ENCODE data around the gene KLF11.

DNA sequence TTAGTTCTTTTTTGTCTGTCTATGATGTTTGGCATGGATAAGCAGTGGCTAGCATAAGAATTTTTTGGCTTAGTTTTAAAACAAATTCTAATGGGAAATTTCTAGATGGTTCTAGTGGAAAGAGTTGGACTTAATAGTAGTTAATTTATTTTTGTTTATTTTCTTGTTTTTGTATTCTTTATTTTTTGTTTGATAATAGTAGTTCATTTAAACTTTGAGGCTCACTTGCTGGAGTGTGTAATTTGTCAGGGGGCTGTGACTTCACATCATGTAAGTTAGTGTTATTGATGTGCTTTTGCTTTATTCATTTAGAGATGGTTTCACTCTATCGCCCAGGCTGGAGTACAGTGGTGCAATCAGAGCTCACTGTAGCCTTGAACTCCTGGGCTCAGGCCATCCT, 43.7 kb upstream of the KLF11 start:
- TF ChIP-seq GTF2F1 (IDR thresholded peaks at IDR 0.05; ENCODE audit: borderline replicate concordance, low read depth, low read length) (no peak), CTCF (IDR thresholded peaks at IDR 0.05; ENCODE audit: control extremely low read depth in 1 of 3, insufficient read depth in 1 of 3, low read depth in 1 of 3, low read length in 3 of 3) (no peak), POLR2A (IDR thresholded peaks at IDR 0.05; ENCODE audit: control extremely low read depth in 1 of 2, low read depth in 2 of 2, low read length in 2 of 2) (no peak), POLR2AphosphoS5 (IDR thresholded peaks at IDR 0.05; ENCODE audit: low read depth, low read length) (no peak), SIX5 (IDR thresholded peaks at IDR 0.05; ENCODE audit: low read depth, low read length) (no peak), NRF1 (IDR thresholded peaks at IDR 0.05; ENCODE audit: low read depth, low read length) (no peak), SP4 (IDR thresholded peaks at IDR 0.05; ENCODE audit: low read length) (no peak), CEBPB (IDR thresholded peaks at IDR 0.05; ENCODE audit: low read depth, low read length) (no peak), SRF (IDR thresholded peaks at IDR 0.05; ENCODE audit: low read depth, low read length) (no peak), ASH2L (IDR thresholded peaks at IDR 0.05; ENCODE audit: low read length) (no peak)
